ENCODE data around the gene PPFIA4. TPM values are rescaled to one million over a fixed set of nuclear protein-coding genes. Genes with fewer than 3 reads are reported as not detected.

The PPFIA4 gene
- total RNA-seq, 1 donor from 2014 or later: 9.1 TPM

DNA sequence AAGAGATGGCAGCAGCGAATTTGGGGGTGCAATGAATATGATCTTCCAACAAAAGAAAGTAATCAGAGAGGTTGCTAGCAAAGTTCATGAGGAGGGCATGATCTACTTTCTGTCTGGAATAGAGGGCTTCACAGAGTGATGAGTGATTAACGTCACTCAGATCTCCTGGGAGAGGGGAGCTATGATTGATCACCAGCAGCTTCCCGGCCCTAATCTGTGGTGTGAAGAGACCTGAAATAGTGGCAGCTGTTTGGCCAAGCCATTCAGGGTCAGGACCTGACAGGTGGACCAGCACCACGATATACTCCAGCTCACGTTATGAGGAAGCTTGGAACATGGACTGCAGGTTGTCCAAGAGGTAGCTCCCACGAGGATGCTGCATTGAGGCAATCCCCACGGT is 39.0 kb upstream of the PPFIA4 start:
- no peak overlapping the region for H3K4me3 Mint-ChIP-seq (ENCODE audit: unreplicated experiment)
- H3K4me2 ChIP-seq (ENCODE audit: low read length): no peak overlapping the region
- no peak overlapping the region for H3K27ac Mint-ChIP-seq (ENCODE audit: unreplicated experiment)
- H3K9me3 ChIP-seq (ENCODE audit: insufficient read depth, low read depth, low read length): no peaks in the 10 kb centered on the region
- H3K36me3 Mint-ChIP-seq (ENCODE audit: low read depth, unreplicated experiment): no peaks in the 10 kb centered on the region
- H3K9ac ChIP-seq (ENCODE audit: low read length): no peak overlapping the region
- H4K20me1 ChIP-seq (ENCODE audit: insufficient read depth, low read length): no peaks in the 10 kb centered on the region
- H3K9me3 Mint-ChIP-seq (ENCODE audit: unreplicated experiment): peaks cover 2% of the 10 kb centered on the region
- H3K27me3 ChIP-seq (ENCODE audit: insufficient read depth, low read length): peaks cover 40% of the 10 kb centered on the region
- H3K36me3 ChIP-seq (ENCODE audit: insufficient read depth, low read length): no peaks in the 10 kb centered on the region
- FAIRE-seq (no peak), DNase-seq (ENCODE audit: low read depth) (no peak)
- TF ChIP-seq EZH2 (IDR thresholded peaks at IDR 0.05; ENCODE audit: insufficient read depth, low read length) (no peak), CTCF (IDR thresholded peaks at IDR 0.05; ENCODE audit: insufficient read depth, low read depth, low read length) (no peak)
- H3K4me1 ChIP-seq (ENCODE audit: insufficient read depth, low read length): no peaks in the 10 kb centered on the region
- peaks cover 6% of the 10 kb centered on the region for H3K4me1 Mint-ChIP-seq (ENCODE audit: low read depth, unreplicated experiment)
- H3K27ac ChIP-seq (ENCODE audit: low read depth, low read length): no peak overlapping the region
- H3K4me3 ChIP-seq (ENCODE audit: insufficient read depth, low read depth, low read length): no peak overlapping the region
- no peaks in the 10 kb centered on the region for H3K79me2 ChIP-seq (ENCODE audit: insufficient read depth, low read length)
- H3K27me3 Mint-ChIP-seq (ENCODE audit: low read depth, unreplicated experiment): peaks cover 25% of the 10 kb centered on the region
- H2AFZ ChIP-seq (ENCODE audit: low read depth, low read length): no peak overlapping the region

GRCh38 chr1:202987922-202988583 is 38.2 kb upstream of the PPFIA4 start:
- Mint-ChIP-seq H3K4me1 (ENCODE audit: low read depth, unreplicated experiment) (peaks cover 6% of the 10 kb centered on the region), H3K4me3 (ENCODE audit: unreplicated experiment) (no peak overlapping the region), H3K9me3 (ENCODE audit: unreplicated experiment) (peaks cover 2% of the 10 kb centered on the region), H3K36me3 (ENCODE audit: low read depth, unreplicated experiment) (no peaks in the 10 kb centered on the region), H3K27ac (ENCODE audit: unreplicated experiment) (no peak overlapping the region), H3K27me3 (ENCODE audit: low read depth, unreplicated experiment) (peaks cover 25% of the 10 kb centered on the region)
- TF ChIP-seq EZH2 (IDR thresholded peaks at IDR 0.05; ENCODE audit: insufficient read depth, low read length): no peak
- TF ChIP-seq CTCF (IDR thresholded peaks at IDR 0.05; ENCODE audit: insufficient read depth, low read depth, low read length): no peak
- peaks cover 40% of the 10 kb centered on the region for H3K27me3 ChIP-seq (ENCODE audit: insufficient read depth, low read length)
- H3K9me3 ChIP-seq (ENCODE audit: insufficient read depth, low read depth, low read length): no peaks in the 10 kb centered on the region
- H3K27ac ChIP-seq (ENCODE audit: low read depth, low read length): no peak overlapping the region
- H4K20me1 ChIP-seq (ENCODE audit: insufficient read depth, low read length): no peaks in the 10 kb centered on the region
- H3K36me3 ChIP-seq (ENCODE audit: insufficient read depth, low read length): no peaks in the 10 kb centered on the region
- H3K4me1 ChIP-seq (ENCODE audit: insufficient read depth, low read length): no peaks in the 10 kb centered on the region
- H3K9ac ChIP-seq (ENCODE audit: low read length): no peak overlapping the region
- H3K4me3 ChIP-seq (ENCODE audit: insufficient read depth, low read depth, low read length): no peak overlapping the region
- no peak overlapping the region for H3K4me2 ChIP-seq (ENCODE audit: low read length)
- H2AFZ ChIP-seq (ENCODE audit: low read depth, low read length): no peak overlapping the region
- DNase-seq (ENCODE audit: low read depth) (no peak), FAIRE-seq (no peak)
- H3K79me2 ChIP-seq (ENCODE audit: insufficient read depth, low read length): no peaks in the 10 kb centered on the region

DNA sequence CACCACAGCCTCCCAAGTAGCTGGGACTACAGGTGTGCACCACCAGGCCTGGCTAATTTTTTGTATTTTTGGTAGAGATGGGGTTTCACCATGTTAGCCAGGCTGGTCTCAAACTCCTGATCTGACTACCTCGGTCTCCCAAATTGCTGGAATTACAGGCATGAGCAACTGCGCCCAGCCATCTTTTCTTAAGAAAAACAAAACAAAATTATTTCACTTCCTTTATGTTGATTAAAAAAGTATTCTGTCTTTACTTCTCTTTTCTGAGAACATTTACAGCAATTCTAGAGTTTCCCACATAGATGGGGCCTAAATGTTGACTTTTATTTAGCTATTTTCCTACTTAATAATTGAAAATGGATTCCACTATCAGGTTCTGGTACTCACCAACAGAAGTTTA is 36.4 kb upstream of the PPFIA4 start:
- H3K27me3 Mint-ChIP-seq (ENCODE audit: low read depth, unreplicated experiment): peaks cover 25% of the 10 kb centered on the region
- FAIRE-seq: no peak

More for the DNA sequence above, 36.4 kb upstream of the PPFIA4 start:
- H2AFZ ChIP-seq (ENCODE audit: low read depth, low read length): no peak overlapping the region
- no peak overlapping the region for H3K4me2 ChIP-seq (ENCODE audit: low read length)
- Mint-ChIP-seq H3K9me3 (ENCODE audit: unreplicated experiment) (peaks cover 2% of the 10 kb centered on the region), H3K27ac (ENCODE audit: unreplicated experiment) (no peak overlapping the region), H3K4me1 (ENCODE audit: low read depth, unreplicated experiment) (peaks cover 6% of the 10 kb centered on the region), H3K36me3 (ENCODE audit: low read depth, unreplicated experiment) (no peaks in the 10 kb centered on the region), H3K4me3 (ENCODE audit: unreplicated experiment) (no peak overlapping the region)
- no peaks in the 10 kb centered on the region for H3K4me1 ChIP-seq (ENCODE audit: insufficient read depth, low read length)
- TF ChIP-seq EZH2 (IDR thresholded peaks at IDR 0.05; ENCODE audit: insufficient read depth, low read length): no peak
- no peak for TF ChIP-seq CTCF (IDR thresholded peaks at IDR 0.05; ENCODE audit: insufficient read depth, low read depth, low read length)
- H3K27ac ChIP-seq (ENCODE audit: low read depth, low read length): no peak overlapping the region
- no peaks in the 10 kb centered on the region for H4K20me1 ChIP-seq (ENCODE audit: insufficient read depth, low read length)
- H3K27me3 ChIP-seq (ENCODE audit: insufficient read depth, low read length): peaks cover 40% of the 10 kb centered on the region
- H3K79me2 ChIP-seq (ENCODE audit: insufficient read depth, low read length): no peaks in the 10 kb centered on the region
- no peaks in the 10 kb centered on the region for H3K9me3 ChIP-seq (ENCODE audit: insufficient read depth, low read depth, low read length)
- no peak overlapping the region for H3K4me3 ChIP-seq (ENCODE audit: insufficient read depth, low read depth, low read length)
- DNase-seq (ENCODE audit: low read depth): no peak
- H3K9ac ChIP-seq (ENCODE audit: low read length): no peak overlapping the region
- no peaks in the 10 kb centered on the region for H3K36me3 ChIP-seq (ENCODE audit: insufficient read depth, low read length)
